Thyroid gland (tissue), 4 donors: ENCODE measurements around the gene DHTKD1.

Source experiments
- CTCF ChIP-seq, 6 experiments: fragments of 200-600 bp in 3 of 6; fragments of 450-650 bp in 3 of 6; sonication (generic) in 3 of 6; IDR thresholded peaks; one replicate each; pipeline ENCODE4 v1.5.1; 2016 to 2019; ENCODE audit warnings: antibody characterized with exemption in 6 of 6, mild to moderate bottlenecking in 2 of 6, inconsistent platforms in 1 of 6, moderate library complexity in 1 of 6
- POLR2A ChIP-seq, 2 donors: fragments of 450-650 bp; IDR thresholded peaks; one replicate each; pipeline ENCODE4 v1.6.1; 2017; ENCODE audit warnings: antibody characterized with exemption in 2 of 2, mild to moderate bottlenecking in 2 of 2, moderate library complexity in 1 of 2

GRCh38 chr10:12077580-12078180 is 8.9 kb downstream of the DHTKD1 start:
- TF ChIP-seq CTCF (IDR thresholded peaks at IDR 0.05) (no peak), POLR2A (IDR thresholded peaks at IDR 0.05) (no peak)
